Measurements from ENCODE around the gene GNG7. TPM values are rescaled to one million over a fixed set of nuclear protein-coding genes. Genes with fewer than 3 reads are reported as not detected.
A peak's percentile ranks its signal among the peaks of the same experiment; 100 is the strongest.

The GNG7 gene
- polyA plus RNA-seq, 3 donors = 1.1 to 1.6 (median 1.3) TPM

DNA sequence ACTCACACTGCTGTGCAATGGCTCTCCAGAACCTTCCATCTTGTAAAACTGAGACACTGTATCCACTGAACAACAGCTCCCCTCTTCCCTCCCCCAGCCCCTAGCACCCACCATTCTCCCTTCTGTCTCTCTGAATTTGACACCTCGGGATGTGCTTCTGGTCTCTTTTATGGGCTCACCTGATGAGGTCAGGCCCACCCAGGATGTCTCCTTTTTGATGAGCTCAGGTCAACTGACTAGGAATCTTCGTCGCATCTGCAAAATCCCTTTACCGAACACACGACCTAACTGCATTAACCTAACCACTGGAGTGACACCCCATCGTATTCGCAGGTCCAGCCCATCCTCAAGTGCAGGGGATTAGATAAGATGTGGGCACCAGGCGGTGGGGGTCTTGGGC lies 73.9 kb downstream of the GNG7 start:
- intact Hi-C loops (cut with micrococcal nuclease) = loop anchor here in 1 of 2 donors (5.0 kb wide), 1 partner anchor 81 kb away; no protein-coding TSS in a partner anchor
- Mint-ChIP-seq H3K27me3 (ENCODE audit: low read depth in 3 of 3) (peaks cover 0 to 15% (median 2%) of the 10 kb centered on the region in 3 donors), H3K9me3 (peaks cover 12 to 34% (median 20%) of the 10 kb centered on the region in 7 donors), H3K36me3 (peaks cover 27 to 29% of the 10 kb centered on the region in 2 donors), H3K27ac (peak overlapping the region; percentile 70 to 99 (median 98)), H3K4me1 (peaks cover 78% of the 10 kb centered on the region), H3K4me3 (no peak overlapping the region)
- TF ChIP-seq, protein P1, sequence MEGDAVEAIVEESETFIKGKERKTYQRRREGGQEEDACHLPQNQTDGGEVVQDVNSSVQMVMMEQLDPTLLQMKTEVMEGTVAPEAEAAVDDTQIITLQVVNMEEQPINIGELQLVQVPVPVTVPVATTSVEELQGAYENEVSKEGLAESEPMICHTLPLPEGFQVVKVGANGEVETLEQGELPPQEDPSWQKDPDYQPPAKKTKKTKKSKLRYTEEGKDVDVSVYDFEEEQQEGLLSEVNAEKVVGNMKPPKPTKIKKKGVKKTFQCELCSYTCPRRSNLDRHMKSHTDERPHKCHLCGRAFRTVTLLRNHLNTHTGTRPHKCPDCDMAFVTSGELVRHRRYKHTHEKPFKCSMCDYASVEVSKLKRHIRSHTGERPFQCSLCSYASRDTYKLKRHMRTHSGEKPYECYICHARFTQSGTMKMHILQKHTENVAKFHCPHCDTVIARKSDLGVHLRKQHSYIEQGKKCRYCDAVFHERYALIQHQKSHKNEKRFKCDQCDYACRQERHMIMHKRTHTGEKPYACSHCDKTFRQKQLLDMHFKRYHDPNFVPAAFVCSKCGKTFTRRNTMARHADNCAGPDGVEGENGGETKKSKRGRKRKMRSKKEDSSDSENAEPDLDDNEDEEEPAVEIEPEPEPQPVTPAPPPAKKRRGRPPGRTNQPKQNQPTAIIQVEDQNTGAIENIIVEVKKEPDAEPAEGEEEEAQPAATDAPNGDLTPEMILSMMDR (IDR thresholded peaks at IDR 0.05) = no peak
- no peak for DNase-seq
- H3K36me3 ChIP-seq (replicated peaks in 1 of 2; ENCODE audit: control insufficient read depth in 1 of 2, insufficient read depth in 2 of 2, low read length in 2 of 2) = no peaks in the 10 kb centered on the region
- peaks cover 75 to 92% of the 10 kb centered on the region in 2 donors for H3K4me1 ChIP-seq (ENCODE audit: control insufficient read depth in 1 of 2, insufficient read depth in 2 of 2, low read length in 2 of 2)
- no peaks in the 10 kb centered on the region for H4K20me1 ChIP-seq (ENCODE audit: insufficient read depth, low read length)
- H2AFZ ChIP-seq (ENCODE audit: insufficient read depth, low read depth, low read length, poor library complexity, severe bottlenecking) = no peak overlapping the region
- no peak overlapping the region for H3K4me2 ChIP-seq (replicated peaks; ENCODE audit: extremely low read depth, low read length, poor library complexity, severe bottlenecking)
- H3K9ac ChIP-seq (ENCODE audit: insufficient read depth, low read length, poor library complexity, severe bottlenecking) = no peak overlapping the region
- H3K79me2 ChIP-seq (ENCODE audit: insufficient read depth, low read length) = no peaks in the 10 kb centered on the region
- H3K27me3 ChIP-seq (ENCODE audit: control insufficient read depth in 2 of 2, insufficient read depth in 2 of 2, low read length in 2 of 2) = no peaks in the 10 kb centered on the region
- H3K27ac ChIP-seq (ENCODE audit: low read depth in 1 of 2, low read length in 2 of 2) = peak overlapping the region in 1 of 2 donors; percentile 97
- 95% methylated on average over 4 of the region's 8 CpGs for WGBS (ENCODE audit: insufficient coverage)
- H3K9me3 ChIP-seq (replicated peaks in 1 of 2; ENCODE audit: control insufficient read depth in 1 of 2, insufficient read depth in 1 of 2, low read length in 2 of 2) = peaks cover 12 to 21% of the 10 kb centered on the region in 2 donors
- no peak overlapping the region for H3K4me3 ChIP-seq (replicated peaks in 1 of 3; ENCODE audit: low read depth in 2 of 3, low read length in 3 of 3)

DNA sequence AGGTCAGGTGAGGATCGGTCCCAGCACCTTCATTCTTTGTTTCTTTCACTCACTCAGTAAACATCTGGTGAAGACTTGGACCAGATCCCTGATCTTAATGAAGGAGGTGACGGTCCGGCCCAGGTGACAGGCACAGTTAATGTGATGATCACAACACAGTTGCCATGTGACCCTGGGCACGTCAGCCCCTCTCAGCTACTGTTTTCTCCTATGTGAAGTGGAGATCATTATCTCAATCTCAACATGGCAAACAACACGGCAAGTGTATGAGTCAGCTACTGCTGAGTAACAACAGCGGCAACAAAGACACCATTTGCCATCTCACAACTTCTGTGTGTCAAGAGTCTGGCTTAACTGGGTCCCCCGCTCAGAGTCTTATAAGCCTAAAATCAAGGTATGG lies 74.6 kb downstream of the GNG7 start:
- TF ChIP-seq, protein P1 (IDR thresholded peaks at IDR 0.05) = no peak
- H2AFZ ChIP-seq (ENCODE audit: insufficient read depth, low read depth, low read length, poor library complexity, severe bottlenecking) = no peak overlapping the region
- no peak overlapping the region for H3K4me3 Mint-ChIP-seq
- peaks cover 12 to 34% (median 21%) of the 10 kb centered on the region in 7 donors for H3K9me3 Mint-ChIP-seq
- H3K27me3 Mint-ChIP-seq (ENCODE audit: low read depth in 3 of 3) = peaks cover 0 to 15% (median 2%) of the 10 kb centered on the region in 3 donors
- DNase-seq = peak; percentile 57 to 84 (median 76)
- no peaks in the 10 kb centered on the region for H4K20me1 ChIP-seq (ENCODE audit: insufficient read depth, low read length)
- no peak overlapping the region for H3K9ac ChIP-seq (ENCODE audit: insufficient read depth, low read length, poor library complexity, severe bottlenecking)
- peaks cover 75 to 85% of the 10 kb centered on the region in 2 donors for H3K4me1 ChIP-seq (ENCODE audit: control insufficient read depth in 1 of 2, insufficient read depth in 2 of 2, low read length in 2 of 2)
- 53% methylated on average over 4 of the region's 7 CpGs for WGBS (ENCODE audit: insufficient coverage)
- intact Hi-C loops (cut with micrococcal nuclease) = loop anchor here in 1 of 2 donors (5.0 kb wide), 1 partner anchor 81 kb away; no protein-coding TSS in a partner anchor
- peak overlapping the region; percentile 94 to 99 (median 98) for H3K27ac Mint-ChIP-seq
- no peaks in the 10 kb centered on the region for H3K79me2 ChIP-seq (ENCODE audit: insufficient read depth, low read length)
- H3K27ac ChIP-seq (ENCODE audit: low read depth in 1 of 2, low read length in 2 of 2) = peak overlapping the region; percentile 79 to 97
- H3K4me2 ChIP-seq (replicated peaks; ENCODE audit: extremely low read depth, low read length, poor library complexity, severe bottlenecking) = no peak overlapping the region
- H3K4me1 Mint-ChIP-seq = peaks cover 71% of the 10 kb centered on the region
- peaks cover 12 to 21% of the 10 kb centered on the region in 2 donors for H3K9me3 ChIP-seq (replicated peaks in 1 of 2; ENCODE audit: control insufficient read depth in 1 of 2, insufficient read depth in 1 of 2, low read length in 2 of 2)
- H3K4me3 ChIP-seq (replicated peaks in 1 of 3; ENCODE audit: low read depth in 2 of 3, low read length in 3 of 3) = no peak overlapping the region
- no peaks in the 10 kb centered on the region for H3K27me3 ChIP-seq (ENCODE audit: control insufficient read depth in 2 of 2, insufficient read depth in 2 of 2, low read length in 2 of 2)
- no peaks in the 10 kb centered on the region for H3K36me3 ChIP-seq (replicated peaks in 1 of 2; ENCODE audit: control insufficient read depth in 1 of 2, insufficient read depth in 2 of 2, low read length in 2 of 2)
- H3K36me3 Mint-ChIP-seq = peaks cover 27 to 29% of the 10 kb centered on the region in 2 donors
